NCI-H1105 treated with DMSO at 0.1 percent for 48 hours (cell line): ENCODE results near the gene OR6C4.
"Not testable (repeated sequence)": the region's sequence is repeated elsewhere in the genome, so short reads cannot be mapped to it uniquely, and the experiment has no call there.

Experiments used
- DNase-seq: peaks from one replicate; lab custom pipeline; 2025; lab: John Stamatoyannopoulos, UW

OR6C4 gene

GRCh38 chr12:55549302-55549701 is at the start of gene OR6C4:
TSS of gene OR6C4 (plus strand) at chr12:55549602. CDS start at chr12:55551227, 1,625 bp downstream.
- no peak for DNase-seq

DNA sequence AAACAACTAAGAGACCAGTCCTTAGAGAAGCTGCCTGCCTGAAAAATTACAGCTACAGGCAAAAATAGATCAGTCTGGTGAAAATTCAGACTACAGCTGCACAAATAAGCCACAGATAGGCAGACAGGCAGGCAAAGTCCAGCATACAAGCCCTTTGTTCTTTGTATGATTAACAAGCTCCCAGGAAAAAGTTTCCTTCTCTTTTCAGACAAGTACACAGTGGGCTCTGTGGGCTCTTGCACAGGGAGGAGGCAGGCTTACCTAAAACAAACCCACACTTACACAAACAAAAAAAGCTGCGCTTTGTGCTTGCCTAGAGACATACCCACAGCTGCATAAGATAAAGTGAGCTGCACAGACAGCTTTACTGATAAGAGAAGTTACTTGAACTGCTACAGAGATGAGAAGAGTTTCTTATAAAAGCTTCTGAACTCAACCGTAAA is 49.6 kb upstream of the OR6C4 start:
- no peak for DNase-seq

- no peak for DNase-seq
These were observed 47.8 kb upstream of the OR6C4 start for GRCh38 chr12:55501601-55502000.

GRCh38 chr12:55515696-55516095 is 33.7 kb upstream of the OR6C4 start:
- no peak for DNase-seq

DNA sequence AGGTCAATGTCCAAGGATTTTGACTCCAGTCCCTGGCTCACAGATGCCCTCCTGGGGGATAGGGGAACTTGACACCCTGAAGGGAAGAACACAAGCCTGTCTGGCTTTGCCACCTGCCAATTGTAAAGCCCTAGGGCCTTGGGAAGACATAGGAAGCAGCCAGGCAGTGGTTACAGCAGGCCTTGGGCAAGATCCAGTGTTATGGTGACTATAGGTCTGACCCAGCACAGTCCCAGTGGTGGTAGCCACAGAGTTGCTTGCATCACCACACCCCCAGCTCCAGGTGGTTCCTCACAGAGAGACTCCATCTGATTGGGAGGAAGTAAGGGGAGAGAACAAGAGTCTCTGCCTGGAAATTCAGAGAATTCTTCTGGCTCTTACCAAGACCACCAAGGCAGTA is 33.0 kb upstream of the OR6C4 start:
- no peak for DNase-seq

GRCh38 chr12:55548235-55548634 is 1.2 kb upstream of the OR6C4 start:
- not testable (repeated sequence) for DNase-seq

GRCh38 chr12:55548756-55549155 is 646 bp upstream of the OR6C4 start:
- DNase-seq = no peak

GRCh38 chr12:55554296-55554695 is 4.9 kb downstream of the OR6C4 start:
- DNase-seq = no peak

- not testable (repeated sequence) for DNase-seq
These were observed 20.7 kb downstream of the OR6C4 start for GRCh38 chr12:55570060-55570459.

DNA sequence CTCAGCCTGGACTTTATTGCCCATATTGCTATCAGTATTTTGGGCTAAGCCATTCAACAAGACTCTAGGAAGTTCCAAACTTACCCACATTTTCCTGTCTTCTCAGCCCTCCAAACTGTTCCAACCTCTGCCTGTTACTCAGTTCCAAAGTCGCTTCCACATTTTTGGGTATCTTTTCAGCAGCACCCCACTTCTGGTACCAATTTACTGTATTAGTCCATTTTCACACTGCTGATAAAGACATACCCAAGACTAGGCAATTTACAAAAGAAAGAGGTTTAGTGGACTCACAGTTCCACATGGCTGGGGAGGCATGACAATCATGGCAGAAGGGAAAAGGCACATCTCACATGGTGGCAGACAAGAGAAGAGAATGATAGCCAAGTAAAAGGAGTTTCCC is 21.3 kb downstream of the OR6C4 start:
- DNase-seq = not testable (repeated sequence)

GRCh38 chr12:55572168-55572567 is 22.8 kb downstream of the OR6C4 start, which contains the start of gene OR2AP1:
TSS of gene OR2AP1 (plus strand) at chr12:55572468. CDS start at chr12:55574415, 1,947 bp downstream.
- DNase-seq = no peak

DNA sequence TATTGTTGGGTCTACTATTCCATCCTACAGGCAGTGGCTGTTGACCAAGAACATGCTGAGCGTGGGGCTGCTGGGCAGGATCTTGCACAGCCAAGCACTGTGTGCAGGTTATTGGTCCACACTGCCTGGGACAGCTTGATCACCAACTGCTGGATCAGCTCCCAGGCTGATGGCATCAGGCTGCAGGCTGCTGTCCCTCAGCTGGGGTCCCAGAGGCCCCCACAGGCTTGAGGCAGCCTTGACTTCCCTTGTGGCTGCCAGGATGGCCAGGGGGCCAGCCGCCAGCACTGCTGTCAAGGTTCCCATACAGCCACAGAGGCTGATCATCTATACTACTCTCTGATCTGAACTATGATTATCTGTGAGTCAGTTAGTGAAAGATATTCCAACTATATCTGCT is 32.7 kb downstream of the OR6C4 start:
- DNase-seq = no peak

- no peak for DNase-seq
These were observed 36.4 kb downstream of the OR6C4 start for GRCh38 chr12:55585817-55586216.

GRCh38 chr12:55590152-55590551 is 40.8 kb downstream of the OR6C4 start:
- not testable (repeated sequence) for DNase-seq
